Astrocyte of the cerebellum (primary cell): ENCODE data around the gene ADAM33.

Experiments
- DNase-seq: peaks from one replicate; pipeline ENCODE4 v3.0.0-alpha.2; 2011; ENCODE audit warnings: low read depth
- H3K4me3 ChIP-seq: 2 replicates; pipeline ENCODE4 v1.5.1; 2011; ENCODE audit warnings: mild to moderate bottlenecking, low read depth, low read length, moderate library complexity
- CTCF ChIP-seq: IDR thresholded peaks from 2 replicates; pipeline ENCODE4 v1.5.1; 2012; ENCODE audit warnings: low read length, low read depth, moderate library complexity, mild to moderate bottlenecking; ENCODE audit errors: missing control alignments
- in situ Hi-C: cut with HindIII; loops from 2 replicates; pipeline ENCODE4 v1.10.0; 2017; ENCODE audit warnings: low sequenced_read_pairs

ADAM33 gene

GRCh38 chr20:3681931-3682781, at the start of gene ADAM33:
TSS of gene ADAM33 (minus strand) at chr20:3682010. CDS start at chr20:3682004, 6 bp downstream.
- TF ChIP-seq CTCF = no peak
- H3K4me3 ChIP-seq = peak within 1 kb of the TSS; percentile 48
- in situ Hi-C loops = no loop called here
- DNase-seq = no peak

GRCh38 chr20:3730803-3731672, 49.2 kb upstream of the ADAM33 start:
- in situ Hi-C loops = no loop called here
- no peak for TF ChIP-seq CTCF
- DNase-seq = no peak
- H3K4me3 ChIP-seq = no peak overlapping the region

- in situ Hi-C loops = no loop called here
- no peak overlapping the region for H3K4me3 ChIP-seq
- no peak for DNase-seq
- no peak for TF ChIP-seq CTCF
Observed at GRCh38 chr20:3729811-3730540, 48.2 kb upstream of the ADAM33 start.

- in situ Hi-C loops = no loop called here
- TF ChIP-seq CTCF = no peak
- no peak overlapping the region for H3K4me3 ChIP-seq
- no peak for DNase-seq
Observed at GRCh38 chr20:3729378-3729777, 47.6 kb upstream of the ADAM33 start.

GRCh38 chr20:3728876-3729275, 47.1 kb upstream of the ADAM33 start:
- no peak for DNase-seq
- H3K4me3 ChIP-seq = no peak overlapping the region
- TF ChIP-seq CTCF = no peak
- in situ Hi-C loops = no loop called here

- TF ChIP-seq CTCF = no peak
- H3K4me3 ChIP-seq = no peak overlapping the region
- DNase-seq = no peak
- in situ Hi-C loops = no loop called here
Observed at GRCh38 chr20:3728354-3728753, 46.5 kb upstream of the ADAM33 start.
